OCI-LY7 (cell line): ENCODE data around the gene SPON1.

ENCODE experiments used
- EZH2phosphoT487 ChIP-seq: fragments of 200-600 bp; sonication (generic); IDR thresholded peaks from 2 replicates; pipeline ENCODE4 v1.6.1; 2018; ENCODE audit warnings: low read depth, borderline replicate concordance, mild to moderate bottlenecking, mixed run types, antibody characterized with exemption, low read length, moderate library complexity, mixed read lengths
- TF ChIP-seq, protein P1 (sequence below): fragments of 200-600 bp; sonication (generic); conservative IDR thresholded peaks from 2 replicates; pipeline ENCODE4 v1.5.1; 2014; ENCODE audit warnings: mild to moderate bottlenecking, antibody characterized with exemption, low read length, moderate library complexity, mixed read lengths

DNA sequence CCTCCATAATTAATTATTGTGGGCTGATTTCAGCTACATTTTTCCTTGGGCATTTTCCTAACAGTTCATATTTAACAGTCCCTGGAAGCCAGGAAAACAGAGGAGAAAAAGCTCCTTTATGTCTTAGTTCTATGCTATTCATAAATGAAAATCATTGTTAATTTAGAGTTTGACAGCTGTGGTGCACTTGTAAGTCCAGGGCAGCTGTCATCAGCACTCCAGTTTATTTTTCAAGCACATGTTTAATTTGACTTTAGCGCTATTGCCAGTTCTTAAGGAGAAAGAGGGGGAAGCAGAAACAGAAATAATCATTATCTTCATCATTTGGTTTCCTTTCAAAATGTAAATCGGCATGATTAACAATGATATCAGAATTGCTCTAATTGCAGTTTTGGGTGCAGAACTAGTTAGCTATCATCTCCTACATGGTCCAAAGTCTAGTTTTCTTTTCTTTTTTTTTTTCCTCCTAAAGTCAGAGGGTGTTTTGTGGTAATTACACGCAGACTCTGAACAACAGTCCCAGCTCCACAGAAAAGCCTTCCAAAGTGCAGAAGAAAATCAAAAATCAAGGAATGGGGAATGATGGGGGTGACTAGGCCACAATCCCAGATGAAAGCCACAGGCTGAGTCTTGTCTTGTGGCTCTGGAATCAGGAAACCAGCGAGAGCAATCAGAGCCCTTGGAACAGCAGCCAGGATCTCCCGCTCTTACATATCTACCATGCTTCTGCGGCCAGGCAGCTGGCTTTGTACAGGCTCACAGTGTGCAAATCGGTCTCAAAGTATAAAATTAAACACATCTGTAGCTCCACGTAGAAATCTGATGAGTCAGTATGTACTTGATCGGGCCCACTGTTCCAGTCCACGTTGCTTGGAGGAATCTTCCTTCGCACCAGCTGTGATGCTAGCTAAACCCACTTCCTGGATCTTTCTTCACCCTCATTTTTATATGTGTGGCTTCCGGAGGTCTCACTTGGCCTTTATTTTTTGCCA, 91.9 kb downstream of the SPON1 start:
- TF ChIP-seq, protein P1, sequence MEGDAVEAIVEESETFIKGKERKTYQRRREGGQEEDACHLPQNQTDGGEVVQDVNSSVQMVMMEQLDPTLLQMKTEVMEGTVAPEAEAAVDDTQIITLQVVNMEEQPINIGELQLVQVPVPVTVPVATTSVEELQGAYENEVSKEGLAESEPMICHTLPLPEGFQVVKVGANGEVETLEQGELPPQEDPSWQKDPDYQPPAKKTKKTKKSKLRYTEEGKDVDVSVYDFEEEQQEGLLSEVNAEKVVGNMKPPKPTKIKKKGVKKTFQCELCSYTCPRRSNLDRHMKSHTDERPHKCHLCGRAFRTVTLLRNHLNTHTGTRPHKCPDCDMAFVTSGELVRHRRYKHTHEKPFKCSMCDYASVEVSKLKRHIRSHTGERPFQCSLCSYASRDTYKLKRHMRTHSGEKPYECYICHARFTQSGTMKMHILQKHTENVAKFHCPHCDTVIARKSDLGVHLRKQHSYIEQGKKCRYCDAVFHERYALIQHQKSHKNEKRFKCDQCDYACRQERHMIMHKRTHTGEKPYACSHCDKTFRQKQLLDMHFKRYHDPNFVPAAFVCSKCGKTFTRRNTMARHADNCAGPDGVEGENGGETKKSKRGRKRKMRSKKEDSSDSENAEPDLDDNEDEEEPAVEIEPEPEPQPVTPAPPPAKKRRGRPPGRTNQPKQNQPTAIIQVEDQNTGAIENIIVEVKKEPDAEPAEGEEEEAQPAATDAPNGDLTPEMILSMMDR = no peak
- no peak for TF ChIP-seq EZH2phosphoT487
